Neural cell (in vitro differentiated cells): ENCODE results near the gene RASD2. TPM values are rescaled to one million over a fixed set of nuclear protein-coding genes. Genes with fewer than 3 reads are reported as not detected.

Source experiments
- H2AFZ ChIP-seq: fragments of 200-600, 300-800 bp; sonication (generic), shearing (Covaris generic); 2 replicates; pipeline ENCODE4 v1.6.0; 2014; ENCODE audit warnings: low read depth, mild to moderate bottlenecking, antibody characterized with exemption, low read length, moderate library complexity
- H3F3A ChIP-seq: fragments of 200-600 bp; shearing (Covaris generic); 2 replicates; pipeline ENCODE4 v1.6.1; 2016; ENCODE audit warnings: mild to moderate bottlenecking, moderate library complexity, mixed read lengths, antibody characterized with exemption, low read length; ENCODE audit not compliant: insufficient read depth, poor library complexity, severe bottlenecking
- H3K27ac ChIP-seq: fragments of 200-600, 300-800 bp; sonication (generic), shearing (Covaris generic); 2 replicates; pipeline ENCODE4 v1.5.1; 2014; ENCODE audit warnings: mild to moderate bottlenecking, low read length, moderate library complexity
- H3K27me3 ChIP-seq: fragments of 300-800, 200-600 bp; sonication (generic), shearing (Covaris generic); 2 replicates; pipeline ENCODE4 v1.6.0; 2014; ENCODE audit warnings: mild to moderate bottlenecking, low read depth, low read length, moderate library complexity; ENCODE audit not compliant: insufficient read depth
- H3K36me3 ChIP-seq: fragments of 300-800, 200-600 bp; sonication (generic), shearing (Covaris generic); 2 replicates; pipeline ENCODE4 v1.5.1; 2014; ENCODE audit warnings: mild to moderate bottlenecking, antibody characterized with exemption, low read length, moderate library complexity; ENCODE audit not compliant: insufficient read depth
- H3K4me2 ChIP-seq: fragments of 300-800, 200-600 bp; sonication (generic), shearing (Covaris generic); 2 replicates; pipeline ENCODE4 v1.6.0; 2014; ENCODE audit warnings: mild to moderate bottlenecking, low read length
- H3K4me3 ChIP-seq: fragments of 300-800, 200-600 bp; sonication (generic), shearing (Covaris generic); 2 replicates; pipeline ENCODE4 v1.5.1; 2014; ENCODE audit warnings: mild to moderate bottlenecking, low read length, moderate library complexity
- H3K79me2 ChIP-seq: fragments of 200-600 bp; shearing (Covaris generic); replicated peaks from 2 replicates; pipeline ENCODE4 v1.6.0; 2014; ENCODE audit warnings: mild to moderate bottlenecking, low read length, moderate library complexity; ENCODE audit not compliant: insufficient read depth
- H3K9ac ChIP-seq: fragments of 300-800, 200-600 bp; sonication (generic), shearing (Covaris generic); 2 replicates; pipeline ENCODE4 v1.6.1; 2016; ENCODE audit warnings: mild to moderate bottlenecking, low read length, mixed read lengths
- H3K9me2 ChIP-seq: fragments of 200-600 bp; shearing (Covaris generic); 2 replicates; pipeline ENCODE4 v1.6.1; 2016; ENCODE audit warnings: mild to moderate bottlenecking, low read length, mixed read lengths; ENCODE audit not compliant: insufficient read depth
- H3K9me3 ChIP-seq: fragments of 200-600, 300-800 bp; sonication (generic), shearing (Covaris generic); 2 replicates; pipeline ENCODE4 v1.6.1; 2016; ENCODE audit warnings: mild to moderate bottlenecking, mixed run types, low read length, moderate library complexity, mixed read lengths
- H4K20me1 ChIP-seq: fragments of 200-600 bp; shearing (Covaris generic); 2 replicates; pipeline ENCODE4 v1.6.1; 2016; ENCODE audit warnings: mild to moderate bottlenecking, mixed run types; ENCODE audit not compliant: insufficient read depth
- CTCF ChIP-seq: fragments of 450-650 bp; IDR thresholded peaks from 2 replicates; pipeline ENCODE4 v1.5.1; 2014; ENCODE audit warnings: antibody characterized with exemption, mild to moderate bottlenecking, moderate library complexity; ENCODE audit not compliant: poor library complexity, severe bottlenecking
- EP300 ChIP-seq: fragments of 450-650 bp; conservative IDR thresholded peaks from 2 replicates; pipeline ENCODE4 v1.6.1; 2014; ENCODE audit warnings: antibody characterized with exemption, mild to moderate bottlenecking, moderate library complexity; ENCODE audit not compliant: poor library complexity, severe bottlenecking
- EZH2 ChIP-seq: fragments of 200-600, 300-800 bp; shearing (Covaris generic), sonication (generic); IDR thresholded peaks from 2 replicates; pipeline ENCODE4 v1.6.1; 2014; ENCODE audit warnings: antibody characterized with exemption, low read length, borderline replicate concordance, mild to moderate bottlenecking; ENCODE audit not compliant: insufficient read depth, poor library complexity, severe bottlenecking
- MXI1 ChIP-seq: fragments of 450-650 bp; conservative IDR thresholded peaks from 2 replicates; pipeline ENCODE4 v1.6.1; 2014; ENCODE audit warnings: antibody characterized with exemption, mild to moderate bottlenecking; ENCODE audit not compliant: poor library complexity, severe bottlenecking
- POLR2AphosphoS5 ChIP-seq: IDR thresholded peaks from 2 replicates; pipeline ENCODE4 v1.6.1; 2012
- RAD21 ChIP-seq: fragments of 450-650 bp; conservative IDR thresholded peaks from 2 replicates; pipeline ENCODE4 v1.6.1; 2014; ENCODE audit warnings: antibody characterized with exemption, mild to moderate bottlenecking, moderate library complexity
- REST ChIP-seq: IDR thresholded peaks from 2 replicates; pipeline ENCODE4 v1.6.1; 2012; ENCODE audit warnings: borderline replicate concordance
- SMC3 ChIP-seq: fragments of 450-650 bp; conservative IDR thresholded peaks from 2 replicates; pipeline ENCODE4 v1.6.1; 2014; ENCODE audit warnings: antibody characterized with exemption, mild to moderate bottlenecking, moderate library complexity; ENCODE audit not compliant: poor library complexity
- TAF1 ChIP-seq: IDR thresholded peaks from 2 replicates; pipeline ENCODE4 v1.6.1; 2012; ENCODE audit warnings: low read depth
- polyA plus RNA-seq: library from polyadenylated mRNA; depleted of rRNA; stranded (reverse); fragments of >200 nt; gene quantifications from 2 replicates; pipeline ENCODE4 v1.2.3, GENCODE V29; 2014

The RASD2 gene
- polyA plus RNA-seq, 1 donor from 2014 or later: 0.14 TPM

DNA sequence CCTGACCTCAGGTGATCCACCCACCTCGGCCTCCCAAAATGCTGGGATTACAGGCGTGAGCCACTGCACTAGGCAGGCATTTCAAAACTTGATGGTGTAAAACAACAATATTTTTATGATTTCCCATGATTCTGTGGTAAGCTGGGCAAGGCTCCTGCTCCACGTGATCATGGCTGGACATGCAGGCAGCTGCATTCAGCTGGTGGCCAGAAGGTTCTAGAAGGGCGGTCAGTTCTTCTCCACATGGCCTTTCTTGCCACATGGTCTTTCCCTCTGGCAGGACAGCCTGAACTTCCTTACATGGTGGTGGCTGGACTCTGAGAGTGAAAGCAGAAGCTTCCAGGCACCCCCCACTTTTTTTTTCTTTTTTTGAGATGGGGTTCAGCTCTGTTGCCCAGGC is 9.9 kb upstream of the RASD2 start:
- no peaks in the 10 kb centered on the region for H3F3A ChIP-seq
- H3K9me3 ChIP-seq: no peaks in the 10 kb centered on the region
- no peak for TF ChIP-seq SMC3
- TF ChIP-seq POLR2AphosphoS5: no peak
- TF ChIP-seq REST: no peak
- no peak for TF ChIP-seq RAD21
- no peak for TF ChIP-seq EZH2
- no peak for TF ChIP-seq MXI1
- no peak for TF ChIP-seq EP300
- TF ChIP-seq TAF1: no peak
- H3K27ac ChIP-seq: no peak overlapping the region
- no peaks in the 10 kb centered on the region for H3K36me3 ChIP-seq
- H4K20me1 ChIP-seq: no peaks in the 10 kb centered on the region
- H3K9me2 ChIP-seq: no peaks in the 10 kb centered on the region
- no peak overlapping the region for H3K9ac ChIP-seq
- H2AFZ ChIP-seq: no peak overlapping the region
- no peak overlapping the region for H3K4me3 ChIP-seq
- no peaks in the 10 kb centered on the region for H3K79me2 ChIP-seq
- no peaks in the 10 kb centered on the region for H3K27me3 ChIP-seq
- H3K4me2 ChIP-seq: no peak overlapping the region

DNA sequence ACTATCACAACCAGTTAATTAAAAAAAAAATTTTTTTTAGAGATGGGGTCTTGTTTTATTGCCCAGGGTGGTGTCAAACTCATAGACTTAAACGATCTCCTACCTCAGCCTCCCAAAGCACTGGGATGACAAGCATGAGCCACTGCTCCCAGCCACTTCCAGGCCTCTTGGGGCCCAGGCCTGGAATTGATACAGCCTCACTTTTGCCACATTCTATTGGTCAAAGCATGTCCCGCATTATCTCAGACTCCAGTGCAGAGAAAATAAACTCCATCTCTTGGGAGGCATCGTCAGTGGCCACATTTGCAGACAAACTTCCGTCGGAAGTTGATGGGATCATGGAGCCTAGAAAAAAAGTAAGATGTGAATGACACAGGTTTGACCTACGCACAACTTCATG is 9.4 kb upstream of the RASD2 start:
- no peaks in the 10 kb centered on the region for H3K9me2 ChIP-seq
- no peaks in the 10 kb centered on the region for H3F3A ChIP-seq
- TF ChIP-seq RAD21 (no peak), EZH2 (no peak), REST (no peak), SMC3 (no peak), TAF1 (no peak), POLR2AphosphoS5 (no peak), EP300 (no peak), MXI1 (no peak), CTCF (no peak)
- no peaks in the 10 kb centered on the region for H3K79me2 ChIP-seq
- no peak overlapping the region for H2AFZ ChIP-seq
- no peak overlapping the region for H3K9ac ChIP-seq
- H3K27ac ChIP-seq: no peak overlapping the region
- H3K4me2 ChIP-seq: no peak overlapping the region
- no peaks in the 10 kb centered on the region for H3K9me3 ChIP-seq
- H3K36me3 ChIP-seq: no peaks in the 10 kb centered on the region
- H3K27me3 ChIP-seq: no peaks in the 10 kb centered on the region
- H3K4me3 ChIP-seq: no peak overlapping the region
- no peaks in the 10 kb centered on the region for H4K20me1 ChIP-seq
